ENCODE results near the gene OGFOD2. TPM values are rescaled to one million over a fixed set of nuclear protein-coding genes. Genes with fewer than 3 reads are reported as not detected.

OGFOD2 gene
- total and polyA plus RNA-seq, 10 donors, result 9.5 to 32.3 (median 20.5) TPM

GRCh38 chr12:122951979-122952892 is 22.8 kb upstream of the OGFOD2 start:
- intact Hi-C loops (cut with DNase I; ENCODE audit: low total_unique reads), result loop anchor here (2.0 kb wide), 1 partner anchor 91 kb away; no protein-coding TSS in a partner anchor
- Histone ChIP-seq H3K9me3 (no peaks in the 10 kb centered on the region), H3K27ac (no peak overlapping the region), H3K36me3 (no peaks in the 10 kb centered on the region), H3K4me1 (peaks cover 0 to 31% (median 14%) of the 10 kb centered on the region in 6 donors), H3K27me3 (replicated peaks in 1 of 7) (no peaks in the 10 kb centered on the region), H3K4me3 (no peak overlapping the region)
- no peak for TF ChIP-seq POLR2A (IDR thresholded peaks at IDR 0.05)
- peak; percentile 85 to 97 (median 91) for TF ChIP-seq CTCF (IDR thresholded peaks at IDR 0.05 in 8 of 11, conservative IDR thresholded peaks at IDR 0.05 in 3 of 11)
- TF ChIP-seq POLR2AphosphoS5 (IDR thresholded peaks at IDR 0.05), result peak in 2 of 3 donors; percentile 65 to 79
- 64 to 71% (median 67%) methylated on average over 12 of the region's 12 CpGs for WGBS, 5 donors
- peak; percentile 93 for DNase-seq

GRCh38 chr12:122955156-122955555 is 19.9 kb upstream of the OGFOD2 start:
- WGBS, 5 donors, result 75 to 92% (median 85%) methylated on average over 8 of the region's 8 CpGs
- intact Hi-C loops (cut with DNase I; ENCODE audit: low total_unique reads), result no loop called here

GRCh38 chr12:122956035-122956434 is 19.0 kb upstream of the OGFOD2 start:
- Histone ChIP-seq H3K27me3 (replicated peaks in 1 of 7) (no peaks in the 10 kb centered on the region), H3K9me3 (no peaks in the 10 kb centered on the region), H3K4me1 (peaks cover 0 to 17% (median 6%) of the 10 kb centered on the region in 6 donors), H3K4me3 (no peak overlapping the region), H3K27ac (no peak overlapping the region), H3K36me3 (peaks cover 0 to 12% (median 2%) of the 10 kb centered on the region in 6 donors)
- intact Hi-C loops (cut with DNase I; ENCODE audit: low total_unique reads), result no loop called here
- 85 to 94% (median 89%) methylated on average over 2 of the region's 2 CpGs for WGBS, 5 donors
- TF ChIP-seq POLR2A (IDR thresholded peaks at IDR 0.05) (no peak), CTCF (IDR thresholded peaks at IDR 0.05 in 8 of 11, conservative IDR thresholded peaks at IDR 0.05 in 3 of 11) (no peak), POLR2AphosphoS5 (IDR thresholded peaks at IDR 0.05) (no peak)
- no peak for DNase-seq

More at GRCh38 chr12:122955156-122955555, 19.9 kb upstream of the OGFOD2 start:
- Histone ChIP-seq H3K27me3 (replicated peaks in 1 of 7) (no peaks in the 10 kb centered on the region), H3K36me3 (peaks cover 0 to 12% (median 2%) of the 10 kb centered on the region in 6 donors), H3K4me1 (peaks cover 0 to 17% (median 6%) of the 10 kb centered on the region in 6 donors), H3K27ac (no peak overlapping the region), H3K9me3 (no peaks in the 10 kb centered on the region), H3K4me3 (no peak overlapping the region)
- DNase-seq, result no peak
- TF ChIP-seq CTCF (IDR thresholded peaks at IDR 0.05 in 8 of 11, conservative IDR thresholded peaks at IDR 0.05 in 3 of 11), result no peak
- TF ChIP-seq POLR2AphosphoS5 (IDR thresholded peaks at IDR 0.05), result no peak
- TF ChIP-seq POLR2A (IDR thresholded peaks at IDR 0.05), result no peak

Data from spleen (tissue), 11 donors.